NB4 (cell line): Measurements from ENCODE around the gene SLC7A8.

Source experiments
- POLR2A ChIP-seq: IDR thresholded peaks from 2 replicates; pipeline ENCODE4 v1.6.1; 2011; ENCODE audit warnings: mild to moderate bottlenecking; ENCODE audit not compliant: insufficient read length; ENCODE audit errors: extremely low read depth
- TF ChIP-seq, protein P1 (sequence below): IDR thresholded peaks from one replicate; pipeline ENCODE4 v1.5.1; 2012; ENCODE audit warnings: low read depth, low read length

DNA sequence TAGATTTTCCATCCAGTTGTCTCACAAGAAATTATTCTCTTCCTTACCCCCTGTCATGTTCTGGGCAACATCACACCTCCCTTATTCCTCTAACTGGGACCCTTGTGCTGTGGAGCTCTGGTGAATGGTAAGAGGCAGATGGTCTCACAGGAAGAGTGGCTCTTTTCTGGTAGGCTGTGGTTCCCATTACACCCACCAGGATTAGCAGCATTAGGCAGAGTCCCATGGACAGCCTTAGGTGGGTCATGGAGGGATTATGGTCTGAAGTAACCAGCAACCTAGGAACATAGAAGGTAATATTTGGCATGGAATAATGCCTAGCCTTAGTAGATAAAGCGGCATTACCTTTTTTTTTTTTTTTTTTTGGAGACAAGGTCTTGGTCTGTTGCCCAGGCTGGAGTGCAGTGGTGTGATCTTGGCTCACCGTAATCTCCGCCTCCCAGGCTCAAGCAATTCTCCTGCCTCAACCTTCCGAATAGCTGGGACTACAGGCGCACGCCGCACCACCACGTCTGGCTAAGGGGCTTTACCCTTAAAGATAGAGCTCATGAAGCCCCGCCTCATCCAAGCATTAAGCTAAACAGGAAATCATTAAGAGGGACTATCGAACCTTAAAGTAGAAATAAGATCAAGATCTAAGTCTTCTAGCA lies 84.1 kb downstream of the SLC7A8 start:
- TF ChIP-seq, protein P1, sequence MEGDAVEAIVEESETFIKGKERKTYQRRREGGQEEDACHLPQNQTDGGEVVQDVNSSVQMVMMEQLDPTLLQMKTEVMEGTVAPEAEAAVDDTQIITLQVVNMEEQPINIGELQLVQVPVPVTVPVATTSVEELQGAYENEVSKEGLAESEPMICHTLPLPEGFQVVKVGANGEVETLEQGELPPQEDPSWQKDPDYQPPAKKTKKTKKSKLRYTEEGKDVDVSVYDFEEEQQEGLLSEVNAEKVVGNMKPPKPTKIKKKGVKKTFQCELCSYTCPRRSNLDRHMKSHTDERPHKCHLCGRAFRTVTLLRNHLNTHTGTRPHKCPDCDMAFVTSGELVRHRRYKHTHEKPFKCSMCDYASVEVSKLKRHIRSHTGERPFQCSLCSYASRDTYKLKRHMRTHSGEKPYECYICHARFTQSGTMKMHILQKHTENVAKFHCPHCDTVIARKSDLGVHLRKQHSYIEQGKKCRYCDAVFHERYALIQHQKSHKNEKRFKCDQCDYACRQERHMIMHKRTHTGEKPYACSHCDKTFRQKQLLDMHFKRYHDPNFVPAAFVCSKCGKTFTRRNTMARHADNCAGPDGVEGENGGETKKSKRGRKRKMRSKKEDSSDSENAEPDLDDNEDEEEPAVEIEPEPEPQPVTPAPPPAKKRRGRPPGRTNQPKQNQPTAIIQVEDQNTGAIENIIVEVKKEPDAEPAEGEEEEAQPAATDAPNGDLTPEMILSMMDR, result no peak
- no peak for TF ChIP-seq POLR2A
